Measurements from ENCODE around the gene EXOSC5. TPM values are rescaled to one million over a fixed set of nuclear protein-coding genes. Genes with fewer than 3 reads are reported as not detected.

Gene EXOSC5
- total RNA-seq, 1 experiment from 2014 or later: 45.8 TPM

DNA sequence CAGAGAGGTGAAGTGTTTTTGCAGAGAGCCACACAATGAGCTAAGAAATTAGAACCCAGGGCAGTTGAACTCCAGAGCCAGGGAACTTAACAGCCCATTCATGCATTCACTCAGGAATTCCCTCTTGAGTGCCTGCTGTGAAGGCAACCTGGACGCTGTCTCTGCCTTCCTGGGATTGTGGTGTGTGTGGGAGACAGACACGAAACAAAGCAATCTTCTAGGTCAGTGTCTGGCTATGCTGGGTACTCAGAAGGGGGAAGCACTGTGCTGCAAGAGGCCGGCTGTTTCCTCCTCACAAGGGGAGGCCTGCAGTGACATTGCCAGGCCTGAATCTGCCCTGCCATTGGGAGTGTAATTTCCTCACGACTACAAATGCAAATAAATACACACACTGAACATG lies 10.1 kb upstream of the EXOSC5 start:
- Mint-ChIP-seq H3K9me3 (ENCODE audit: unreplicated experiment) (no peaks in the 10 kb centered on the region), H3K27me3 (ENCODE audit: insufficient read depth, unreplicated experiment) (no peaks in the 10 kb centered on the region), H3K36me3 (ENCODE audit: insufficient read depth, unreplicated experiment) (peaks cover 11% of the 10 kb centered on the region), H3K4me1 (ENCODE audit: insufficient read depth, unreplicated experiment) (peaks cover 19% of the 10 kb centered on the region), H3K4me3 (ENCODE audit: unreplicated experiment) (no peak overlapping the region), H3K27ac (ENCODE audit: low read depth, unreplicated experiment) (no peak overlapping the region)
- DNase-seq (ENCODE audit: unreplicated experiment): no peak
- intact Hi-C loops (cut with micrococcal nuclease): no loop called here
- TF ChIP-seq, protein P1, sequence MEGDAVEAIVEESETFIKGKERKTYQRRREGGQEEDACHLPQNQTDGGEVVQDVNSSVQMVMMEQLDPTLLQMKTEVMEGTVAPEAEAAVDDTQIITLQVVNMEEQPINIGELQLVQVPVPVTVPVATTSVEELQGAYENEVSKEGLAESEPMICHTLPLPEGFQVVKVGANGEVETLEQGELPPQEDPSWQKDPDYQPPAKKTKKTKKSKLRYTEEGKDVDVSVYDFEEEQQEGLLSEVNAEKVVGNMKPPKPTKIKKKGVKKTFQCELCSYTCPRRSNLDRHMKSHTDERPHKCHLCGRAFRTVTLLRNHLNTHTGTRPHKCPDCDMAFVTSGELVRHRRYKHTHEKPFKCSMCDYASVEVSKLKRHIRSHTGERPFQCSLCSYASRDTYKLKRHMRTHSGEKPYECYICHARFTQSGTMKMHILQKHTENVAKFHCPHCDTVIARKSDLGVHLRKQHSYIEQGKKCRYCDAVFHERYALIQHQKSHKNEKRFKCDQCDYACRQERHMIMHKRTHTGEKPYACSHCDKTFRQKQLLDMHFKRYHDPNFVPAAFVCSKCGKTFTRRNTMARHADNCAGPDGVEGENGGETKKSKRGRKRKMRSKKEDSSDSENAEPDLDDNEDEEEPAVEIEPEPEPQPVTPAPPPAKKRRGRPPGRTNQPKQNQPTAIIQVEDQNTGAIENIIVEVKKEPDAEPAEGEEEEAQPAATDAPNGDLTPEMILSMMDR (IDR thresholded peaks at IDR 0.05; ENCODE audit: unreplicated experiment): no peak
- CTCF ChIA-PET: interaction anchor here (0.9 kb wide), 1 partner anchor 32 kb away, joined by 4 read pairs; no protein-coding TSS in a partner anchor
- BruUV-seq (replicated peaks): no TSS peak
- POLR2A ChIA-PET: no interaction called here

DNA sequence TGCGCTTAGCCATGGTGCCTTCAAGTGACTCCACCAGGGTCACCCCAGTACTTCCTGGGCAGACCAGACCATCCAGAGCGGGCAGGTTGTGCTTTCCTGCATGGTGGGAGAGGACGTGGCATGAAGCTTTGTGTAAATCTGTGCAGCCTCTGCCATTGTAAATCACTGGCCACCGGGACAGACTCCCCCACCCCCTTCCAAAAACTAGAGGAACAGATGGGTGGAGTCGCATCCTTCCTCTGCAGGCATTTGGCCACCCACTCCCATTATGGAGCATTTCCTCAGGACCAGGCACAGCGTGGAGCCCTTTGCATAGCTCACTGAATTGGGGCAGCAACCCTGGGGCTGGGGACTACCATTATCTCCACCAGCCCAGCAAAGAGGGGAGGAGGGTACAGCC lies 8.6 kb upstream of the EXOSC5 start:
- CTCF ChIA-PET: interaction anchor here (1.0 kb wide), 1 partner anchor 9 kb away, joined by 3 read pairs; no protein-coding TSS in a partner anchor
- TF ChIP-seq, protein P1 (IDR thresholded peaks at IDR 0.05; ENCODE audit: unreplicated experiment): no peak
- Mint-ChIP-seq H3K27me3 (ENCODE audit: insufficient read depth, unreplicated experiment) (no peaks in the 10 kb centered on the region), H3K9me3 (ENCODE audit: unreplicated experiment) (no peaks in the 10 kb centered on the region), H3K4me1 (ENCODE audit: insufficient read depth, unreplicated experiment) (peaks cover 13% of the 10 kb centered on the region), H3K4me3 (ENCODE audit: unreplicated experiment) (no peak overlapping the region), H3K36me3 (ENCODE audit: insufficient read depth, unreplicated experiment) (peaks cover 6% of the 10 kb centered on the region), H3K27ac (ENCODE audit: low read depth, unreplicated experiment) (no peak overlapping the region)
- POLR2A ChIA-PET: interaction anchor here (0.6 kb wide), 1 partner anchor 1251 kb away, joined by 3 read pairs; no protein-coding TSS in a partner anchor
- DNase-seq (ENCODE audit: unreplicated experiment): no peak
- BruUV-seq (replicated peaks): no TSS peak
- intact Hi-C loops (cut with micrococcal nuclease): no loop called here

DNA sequence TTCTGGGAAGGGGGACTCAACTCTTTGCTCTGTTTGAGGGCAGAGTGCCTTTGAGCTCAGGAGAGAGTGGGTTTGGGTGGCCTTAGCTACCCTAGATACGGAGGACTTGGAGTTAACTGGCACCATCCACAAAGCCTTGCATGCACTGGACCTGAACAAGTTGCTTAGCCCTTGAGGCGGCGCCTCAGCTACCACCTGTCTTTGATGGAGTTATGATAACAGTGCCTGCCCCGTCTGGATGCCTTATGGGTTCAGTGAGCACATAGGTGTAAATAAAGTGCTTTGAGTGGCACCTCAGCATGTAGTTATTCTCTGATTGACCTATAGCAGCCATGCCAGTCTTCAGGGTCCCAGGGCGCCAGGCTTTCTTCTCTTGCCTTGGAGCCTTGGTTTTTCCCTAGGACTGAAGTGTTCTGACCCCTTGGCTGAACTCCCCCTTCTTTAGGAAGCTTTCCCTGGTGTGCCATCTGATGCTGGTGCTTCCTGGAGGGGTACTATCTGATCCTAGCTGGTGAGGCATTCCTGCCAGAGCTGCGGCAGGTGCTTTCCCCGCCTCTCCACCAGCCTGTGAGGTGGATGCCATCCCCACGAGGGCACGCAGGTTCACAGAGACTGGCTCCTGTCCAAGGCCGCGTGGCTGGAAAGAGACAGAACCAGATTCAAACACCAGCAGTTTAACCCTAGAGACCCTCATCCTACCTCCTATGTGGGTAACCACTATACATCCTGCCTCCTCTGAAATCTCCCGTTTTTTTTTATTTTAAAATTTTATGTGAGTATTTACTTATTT lies 6.2 kb upstream of the EXOSC5 start:
- POLR2A ChIA-PET: interaction anchor here (1.6 kb wide), 1 partner anchor 37 kb away, joined by 4 read pairs; no protein-coding TSS in a partner anchor

DNA sequence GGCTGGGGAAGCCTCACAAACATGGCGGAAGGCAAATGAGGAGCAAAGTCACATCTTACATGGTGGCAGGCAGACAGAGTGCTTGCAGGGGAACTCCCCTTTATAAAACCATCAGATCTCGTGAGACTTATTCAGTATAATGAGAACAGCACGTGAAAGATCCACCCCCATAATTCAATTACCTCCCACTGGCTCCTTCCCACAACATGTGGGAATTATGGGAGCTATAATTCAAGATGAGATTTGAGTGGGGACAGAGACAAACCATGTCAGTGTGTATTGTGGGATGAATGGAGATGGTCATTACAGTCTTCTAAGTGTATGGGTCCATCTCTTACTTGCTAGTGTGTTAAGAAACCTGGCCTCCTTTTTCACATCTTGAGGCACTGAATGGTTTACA lies 4.9 kb upstream of the EXOSC5 start:
- Mint-ChIP-seq H3K4me3 (ENCODE audit: unreplicated experiment) (no peak overlapping the region), H3K9me3 (ENCODE audit: unreplicated experiment) (no peaks in the 10 kb centered on the region), H3K27me3 (ENCODE audit: insufficient read depth, unreplicated experiment) (no peaks in the 10 kb centered on the region), H3K36me3 (ENCODE audit: insufficient read depth, unreplicated experiment) (peaks cover 5% of the 10 kb centered on the region), H3K4me1 (ENCODE audit: insufficient read depth, unreplicated experiment) (peaks cover 14% of the 10 kb centered on the region), H3K27ac (ENCODE audit: low read depth, unreplicated experiment) (no peak overlapping the region)
- no peak for DNase-seq (ENCODE audit: unreplicated experiment)
- intact Hi-C loops (cut with micrococcal nuclease): no loop called here
- TF ChIP-seq, protein P1 (IDR thresholded peaks at IDR 0.05; ENCODE audit: unreplicated experiment): no peak
- no TSS peak for BruUV-seq (replicated peaks)
- ChIA-PET CTCF (interaction anchor here (0.6 to 0.7 kb wide), 2 partner anchors 75 to 651 kb away, joined by 3 read pairs; no protein-coding TSS in a partner anchor), POLR2A (interaction anchor here (1.6 kb wide), 1 partner anchor 38 kb away, joined by 4 read pairs; no protein-coding TSS in a partner anchor)

More for the DNA sequence above, 6.2 kb upstream of the EXOSC5 start:
- Mint-ChIP-seq H3K27ac (ENCODE audit: low read depth, unreplicated experiment) (peak overlapping the region; percentile 27), H3K4me3 (ENCODE audit: unreplicated experiment) (no peak overlapping the region), H3K4me1 (ENCODE audit: insufficient read depth, unreplicated experiment) (peaks cover 14% of the 10 kb centered on the region), H3K36me3 (ENCODE audit: insufficient read depth, unreplicated experiment) (no peaks in the 10 kb centered on the region), H3K27me3 (ENCODE audit: insufficient read depth, unreplicated experiment) (no peaks in the 10 kb centered on the region), H3K9me3 (ENCODE audit: unreplicated experiment) (no peaks in the 10 kb centered on the region)
- CTCF ChIA-PET: interaction anchor here (0.6 to 1.0 kb wide), 2 partner anchors 9 to 195 kb away, joined by 3 read pairs; no protein-coding TSS in a partner anchor
- no peak for DNase-seq (ENCODE audit: unreplicated experiment)
- no TSS peak for BruUV-seq (replicated peaks)
- TF ChIP-seq, protein P1 (IDR thresholded peaks at IDR 0.05; ENCODE audit: unreplicated experiment): no peak
- intact Hi-C loops (cut with micrococcal nuclease): no loop called here
